Measurements from ENCODE around the gene DIPK1B. TPM values are rescaled to one million over a fixed set of nuclear protein-coding genes. Genes with fewer than 3 reads are reported as not detected.

DIPK1B gene
- polyA plus RNA-seq (ENCODE audit: low read depth in 6 of 6) = 10 to 100 TPM in 4 of 6 donors, 1 to 10 TPM in 1, under 1 TPM in 1; 0.91 to 71.6 (median 15.1) TPM

DNA sequence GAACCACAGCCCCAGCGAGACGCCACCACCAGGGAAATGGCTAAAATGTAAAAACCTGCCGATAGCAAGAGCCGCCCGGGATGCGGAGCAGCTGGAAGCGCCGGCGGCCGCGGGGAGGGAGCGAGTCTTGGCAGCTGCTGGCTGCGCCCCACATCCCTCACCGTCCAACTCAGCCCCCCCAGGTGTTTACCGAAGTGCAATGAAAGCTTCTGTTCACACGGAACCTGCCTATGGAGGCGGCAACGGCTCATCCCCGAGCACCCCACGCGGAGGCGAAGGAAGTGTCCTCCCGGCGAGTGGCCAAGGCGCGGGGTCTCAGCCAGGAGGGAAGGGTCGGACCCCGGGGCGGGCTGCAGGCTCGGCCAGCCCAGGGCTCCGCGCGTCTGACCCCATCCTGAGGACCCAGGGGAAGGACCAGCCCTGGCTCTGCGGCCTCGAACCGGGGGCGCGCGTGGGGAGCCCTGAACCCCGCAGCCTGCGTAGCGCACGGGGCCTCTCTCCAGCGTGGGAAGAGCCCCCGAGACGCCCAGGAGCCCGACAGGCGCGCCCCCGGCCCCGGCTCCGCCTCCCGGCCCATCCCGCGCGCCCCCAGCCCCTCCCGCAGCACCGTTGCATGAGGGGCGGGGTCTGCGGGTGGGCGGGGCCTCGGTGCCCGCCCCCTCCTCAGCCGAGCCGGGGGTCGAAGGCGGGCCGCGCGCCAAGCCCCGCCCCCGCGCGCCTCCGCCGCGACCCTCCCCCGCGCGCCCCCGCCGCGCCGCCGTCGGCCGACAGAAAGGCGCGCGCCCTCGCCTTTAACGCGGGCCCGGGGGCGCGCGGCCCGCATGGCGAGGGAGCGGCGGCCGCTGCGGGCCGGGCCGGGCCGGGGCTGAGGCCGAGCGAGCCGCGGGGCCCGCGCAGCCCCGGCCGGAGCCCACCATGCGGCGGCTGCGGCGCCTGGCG, at the start of gene DIPK1B:
Gene DIPK1B, plus strand, starts transcription at position 822 of the 939 bp plus-strand sequence. Its CDS starts 94 bp downstream, at position 916.
- DNase-seq (no peak), ATAC-seq (ENCODE audit: low read depth in 2 of 2) (peak; percentile 63 to 69)
- Mint-ChIP-seq H3K27me3 (peaks cover 0 to 20% (median 0%) of the 10 kb centered on the region in 3 donors), H3K36me3 (no peaks in the 10 kb centered on the region), H3K4me3 (peak within 1 kb of the TSS; percentile 79 to 90 (median 87)), H3K4me1 (peaks cover 23 to 32% (median 29%) of the 10 kb centered on the region in 3 donors), H3K27ac (peak within 1 kb of the TSS in 5 of 6 donors; percentile 37 to 79 (median 63)), H3K9me3 (no peaks in the 10 kb centered on the region)

DNA sequence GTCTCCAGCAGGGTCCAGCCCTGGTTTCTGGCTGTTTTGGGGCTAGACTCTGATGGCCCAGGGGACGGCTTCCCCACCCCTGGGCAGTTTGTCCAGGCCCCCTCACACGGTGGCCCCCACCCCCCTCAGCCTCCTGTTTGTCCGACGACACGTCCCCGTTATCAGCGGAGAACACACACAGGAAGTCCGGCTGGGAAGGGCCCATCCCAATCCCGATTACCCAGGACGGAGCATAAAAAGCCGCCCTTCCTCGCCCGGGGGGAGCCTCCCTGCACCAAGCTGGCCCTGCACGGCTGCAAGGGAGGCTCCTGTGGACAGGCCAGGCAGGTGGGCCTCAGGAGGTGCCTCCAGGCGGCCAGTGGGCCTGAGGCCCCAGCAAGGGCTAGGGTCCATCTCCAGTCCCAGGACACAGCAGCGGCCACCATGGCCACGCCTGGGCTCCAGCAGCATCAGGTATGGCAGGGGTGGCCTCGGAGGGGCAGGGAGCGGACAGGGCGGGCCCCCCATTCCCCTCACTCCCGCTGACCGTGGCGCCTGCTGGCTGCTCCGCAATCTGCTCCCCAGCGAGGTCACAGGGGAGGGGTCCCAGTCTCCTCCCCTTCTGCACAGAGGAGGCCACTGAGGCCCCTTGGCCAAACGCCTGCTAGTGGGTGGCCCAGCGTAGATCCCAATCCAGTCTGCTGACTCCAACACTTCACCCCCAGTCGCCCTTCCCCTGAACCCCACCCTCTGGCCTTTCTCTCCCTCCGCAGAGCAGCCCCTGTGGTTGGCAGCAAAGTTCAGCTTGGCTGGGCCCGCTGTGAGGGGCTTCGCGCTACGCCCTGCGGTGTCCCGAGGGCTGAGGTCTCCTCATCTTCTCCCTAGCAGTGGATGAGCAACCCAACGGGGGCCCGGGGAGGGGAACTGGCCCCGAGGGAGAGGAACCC, 49.5 kb upstream of the DIPK1B start, which contains the start of gene EGFL7:
Gene EGFL7, plus strand, starts transcription at position 261 of the 926 bp plus-strand sequence. CDS start 5,367 bp downstream, outside the sequence.
- peaks cover 7 to 23% (median 14%) of the 10 kb centered on the region in 3 donors for H3K4me1 Mint-ChIP-seq
- H3K36me3 Mint-ChIP-seq = no peaks in the 10 kb centered on the region
- H3K4me3 Mint-ChIP-seq = peak within 1 kb of the TSS in 2 of 8 donors; percentile 10 to 25
- H3K27me3 Mint-ChIP-seq = peaks cover 6 to 72% (median 31%) of the 10 kb centered on the region in 3 donors
- H3K9me3 Mint-ChIP-seq = peaks cover 0 to 2% (median 0%) of the 10 kb centered on the region in 7 donors
- DNase-seq (no peak), ATAC-seq (ENCODE audit: low read depth in 2 of 2) (no peak)
- no peak within 1 kb of the TSS for H3K27ac Mint-ChIP-seq

DNA sequence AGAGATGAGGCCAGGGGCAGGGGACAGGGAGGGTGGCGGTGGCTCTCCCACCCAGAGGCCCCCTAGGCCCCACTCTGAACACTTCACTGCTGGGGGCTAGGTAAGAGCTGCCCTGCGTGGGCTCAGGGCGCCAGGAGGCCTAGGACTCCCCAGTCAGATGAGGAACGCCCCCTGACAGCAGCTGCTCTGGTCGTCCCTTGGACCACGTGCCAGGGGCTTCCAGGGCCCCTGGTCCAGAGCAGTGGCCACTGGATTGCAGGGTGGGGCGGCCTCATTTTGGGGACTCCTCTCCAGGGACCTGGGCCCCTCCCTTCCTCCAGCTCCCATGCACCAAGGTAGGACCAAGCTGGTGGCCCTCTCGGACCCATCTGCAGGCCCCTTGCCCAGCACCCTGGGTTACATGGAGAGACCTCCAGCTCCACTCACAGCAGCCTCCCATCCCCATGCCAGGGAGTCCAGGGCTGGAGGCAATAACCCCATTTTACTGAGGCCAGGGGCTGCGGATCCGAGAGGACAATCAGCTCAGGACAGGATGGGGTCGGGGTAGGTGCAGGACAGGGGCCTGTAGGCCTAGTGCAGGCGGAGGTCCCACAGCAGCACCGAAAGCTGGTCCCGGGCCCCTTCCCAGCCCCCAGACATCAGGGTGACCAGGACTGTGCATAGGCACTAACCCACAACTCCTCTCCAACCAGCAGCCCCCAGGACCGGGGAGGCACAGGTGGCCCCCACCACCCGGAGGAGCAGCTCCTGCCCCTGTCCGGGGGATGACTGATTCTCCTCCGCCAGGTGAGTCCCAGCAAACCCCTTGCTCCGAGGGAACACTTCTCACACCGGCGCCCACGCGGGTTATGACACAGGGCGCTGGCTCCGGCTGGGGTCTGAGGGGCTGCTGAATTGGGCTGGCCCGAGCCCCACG, 48.1 kb upstream of the DIPK1B start:
- Mint-ChIP-seq H3K36me3 (no peaks in the 10 kb centered on the region), H3K27me3 (peaks cover 0 to 71% (median 21%) of the 10 kb centered on the region in 3 donors), H3K4me3 (peak overlapping the region in 6 of 8 donors; percentile 22 to 82 (median 69)), H3K4me1 (peaks cover 5 to 20% (median 9%) of the 10 kb centered on the region in 3 donors), H3K27ac (no peak overlapping the region), H3K9me3 (no peaks in the 10 kb centered on the region)
- ATAC-seq (ENCODE audit: low read depth in 2 of 2) = no peak
- no peak for DNase-seq

DNA sequence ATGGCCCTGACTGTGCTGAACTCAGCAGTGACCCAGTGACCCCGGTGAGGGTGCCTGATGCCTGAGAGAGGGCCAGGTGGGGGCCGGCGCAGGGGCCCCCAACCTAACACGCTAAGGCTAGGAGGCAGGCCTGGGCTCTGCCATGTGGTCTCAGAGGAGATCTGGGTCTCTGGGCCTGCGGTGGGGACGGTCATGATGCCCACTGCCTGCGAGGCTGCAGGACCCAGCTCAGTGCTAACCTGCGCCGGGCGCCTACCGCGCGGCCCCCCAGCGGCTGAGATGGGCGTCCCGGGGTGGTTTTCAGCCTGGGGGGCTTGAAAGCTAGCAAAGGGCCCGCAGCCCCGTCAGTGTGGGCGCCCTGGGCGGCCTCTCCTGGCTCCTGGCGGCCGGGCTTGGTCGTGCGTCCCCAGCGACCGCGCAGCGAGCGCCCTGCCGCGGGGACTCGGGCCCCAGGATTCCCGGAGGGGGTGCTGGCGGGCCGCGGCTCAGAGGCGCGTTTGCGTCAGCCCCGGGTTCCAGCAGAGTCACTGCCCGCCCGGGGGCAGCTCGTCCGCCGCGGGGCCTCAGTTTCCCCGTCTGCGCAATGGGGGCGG, 47.2 kb upstream of the DIPK1B start:
- H3K4me3 Mint-ChIP-seq = peak overlapping the region in 7 of 8 donors; percentile 42 to 82 (median 75)
- no peak for DNase-seq
- H3K27ac Mint-ChIP-seq = peak overlapping the region in 1 of 6 donors; percentile 18
- H3K27me3 Mint-ChIP-seq = peaks cover 0 to 66% (median 11%) of the 10 kb centered on the region in 3 donors
- peak; percentile 32 to 38 for ATAC-seq (ENCODE audit: low read depth in 2 of 2)
- H3K36me3 Mint-ChIP-seq = no peaks in the 10 kb centered on the region
- no peaks in the 10 kb centered on the region for H3K9me3 Mint-ChIP-seq
- H3K4me1 Mint-ChIP-seq = peaks cover 5 to 20% (median 9%) of the 10 kb centered on the region in 3 donors

DNA sequence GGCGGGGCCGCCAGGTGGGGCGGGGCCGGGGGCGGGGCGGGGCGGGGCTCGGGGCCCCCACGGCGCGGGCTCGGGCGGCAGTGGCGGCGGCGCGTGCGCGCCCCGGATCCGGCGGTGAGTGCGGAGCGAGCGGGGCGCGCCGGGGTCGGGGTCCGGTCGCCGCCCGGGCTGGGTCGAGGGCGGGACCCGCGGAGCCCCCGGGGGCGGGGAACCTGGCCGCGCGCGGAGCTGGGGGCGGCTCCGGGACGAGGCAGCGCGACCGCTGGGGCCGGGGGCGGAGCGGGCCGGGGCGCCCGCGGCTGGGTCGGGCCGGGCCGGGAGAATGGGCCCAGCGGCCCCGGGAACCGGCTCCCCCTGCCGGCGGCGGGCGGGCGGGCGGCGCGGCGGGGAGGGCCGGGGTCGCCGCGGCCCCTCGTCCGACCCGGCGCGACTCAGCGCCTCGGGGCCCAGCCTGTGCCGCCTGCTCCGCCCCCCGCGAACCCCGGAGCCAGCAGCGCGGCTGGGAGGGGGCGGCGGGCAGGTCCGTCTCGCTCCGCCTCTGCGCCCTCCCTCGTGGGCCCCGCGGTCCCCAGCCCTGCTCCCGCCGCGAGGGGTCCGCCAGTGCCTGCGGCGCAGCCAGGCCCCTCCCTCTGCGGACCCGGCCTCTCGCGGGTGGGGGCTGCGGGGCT, 46.5 kb upstream of the DIPK1B start:
- Mint-ChIP-seq H3K4me1 (peaks cover 5 to 20% (median 9%) of the 10 kb centered on the region in 3 donors), H3K9me3 (no peaks in the 10 kb centered on the region), H3K4me3 (peak overlapping the region in 1 of 8 donors; percentile 70), H3K36me3 (no peaks in the 10 kb centered on the region), H3K27ac (no peak overlapping the region), H3K27me3 (peaks cover 0 to 62% (median 5%) of the 10 kb centered on the region in 3 donors)
- DNase-seq (no peak), ATAC-seq (ENCODE audit: low read depth in 2 of 2) (peak; percentile 50 to 54)

DNA sequence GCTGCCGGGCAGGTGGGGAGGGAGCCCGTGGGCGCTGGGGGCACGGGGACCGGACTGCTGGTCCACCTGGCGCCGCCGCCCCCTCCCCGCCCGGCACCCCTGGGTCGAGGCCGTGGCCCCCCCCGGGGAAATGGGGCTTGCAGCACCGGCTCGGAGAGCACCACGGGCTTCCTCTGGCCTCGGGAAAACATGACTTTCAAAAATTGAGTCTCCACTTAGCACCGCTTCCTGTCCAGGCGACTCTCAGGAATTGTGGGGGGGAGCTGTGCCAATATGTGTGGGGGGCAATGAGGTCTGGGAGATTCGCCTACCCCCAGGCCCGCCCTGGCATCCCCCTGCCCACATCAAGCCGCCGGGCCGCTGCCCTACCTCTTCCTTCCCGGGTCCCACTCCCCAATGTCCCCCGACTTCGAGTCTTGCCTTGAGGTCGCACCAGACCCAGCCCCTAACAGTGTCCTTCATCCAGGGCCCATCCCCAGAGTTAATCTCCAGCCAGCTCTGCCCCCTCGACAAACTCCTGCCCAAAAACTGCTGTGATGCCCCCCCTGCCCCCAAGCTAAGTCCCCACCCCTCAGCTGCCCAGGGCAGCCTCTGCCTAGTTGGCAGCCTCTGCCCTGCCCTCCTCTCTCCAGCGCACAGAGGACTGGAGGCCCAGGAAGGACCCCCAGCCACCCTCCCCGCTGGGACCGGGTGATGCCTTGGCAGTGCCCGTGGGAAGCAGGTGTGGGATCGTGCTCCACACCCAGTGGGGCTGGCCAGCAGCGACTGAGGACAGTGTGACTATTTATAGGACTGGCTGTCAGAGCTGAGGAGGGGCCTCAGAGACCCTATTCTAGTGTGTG, 45.8 kb upstream of the DIPK1B start:
- H3K9me3 Mint-ChIP-seq = no peaks in the 10 kb centered on the region
- DNase-seq = no peak
- H3K27ac Mint-ChIP-seq = peak overlapping the region in 1 of 6 donors; percentile 86
- H3K27me3 Mint-ChIP-seq = peaks cover 0 to 54% (median 5%) of the 10 kb centered on the region in 3 donors
- H3K4me1 Mint-ChIP-seq = peaks cover 5 to 20% (median 9%) of the 10 kb centered on the region in 3 donors
- H3K36me3 Mint-ChIP-seq = no peaks in the 10 kb centered on the region
- peak overlapping the region in 5 of 8 donors; percentile 47 to 72 (median 63) for H3K4me3 Mint-ChIP-seq
- ATAC-seq (ENCODE audit: low read depth in 2 of 2) = no peak

DNA sequence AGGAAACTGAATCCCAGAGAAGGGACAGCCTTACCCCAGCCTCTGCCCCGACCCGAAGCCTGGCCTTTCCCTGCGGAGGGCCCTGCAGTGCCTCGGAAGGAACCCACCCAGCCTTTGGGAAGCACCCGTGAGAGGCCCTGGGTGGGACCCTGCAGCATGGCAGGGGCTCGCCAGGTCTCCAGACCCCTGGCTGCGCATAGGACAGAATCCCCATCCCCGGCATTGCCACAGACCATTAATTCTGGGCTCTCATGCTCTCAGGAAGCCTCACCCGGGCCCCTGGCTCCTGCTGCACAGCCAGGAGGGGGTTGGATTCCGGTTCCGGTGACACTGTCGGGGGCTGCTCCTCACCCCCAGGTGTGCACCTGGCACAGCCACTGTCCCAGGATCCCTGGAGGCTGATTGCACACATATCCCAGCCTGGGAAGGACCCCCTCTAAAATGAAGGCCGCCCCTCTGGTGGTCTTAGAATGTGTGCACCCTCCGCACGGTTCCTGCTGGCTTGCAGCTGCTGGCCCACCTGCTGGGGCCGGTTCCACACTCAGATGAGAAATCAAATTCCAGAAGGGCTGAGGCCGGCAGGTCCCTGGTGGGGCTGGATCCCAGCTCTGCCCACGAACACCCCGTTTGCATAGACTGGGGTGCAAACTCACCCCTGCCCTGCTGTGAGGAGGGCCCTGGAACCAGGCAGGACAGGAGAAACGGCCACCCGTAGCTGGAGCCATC, 45.0 kb upstream of the DIPK1B start:
- no peaks in the 10 kb centered on the region for H3K9me3 Mint-ChIP-seq
- no peak overlapping the region for H3K4me3 Mint-ChIP-seq
- H3K36me3 Mint-ChIP-seq = no peaks in the 10 kb centered on the region
- peaks cover 0 to 49% (median 5%) of the 10 kb centered on the region in 3 donors for H3K27me3 Mint-ChIP-seq
- no peak overlapping the region for H3K27ac Mint-ChIP-seq
- no peak for ATAC-seq (ENCODE audit: low read depth in 2 of 2)
- DNase-seq = no peak
- peaks cover 5 to 20% (median 9%) of the 10 kb centered on the region in 3 donors for H3K4me1 Mint-ChIP-seq

DNA sequence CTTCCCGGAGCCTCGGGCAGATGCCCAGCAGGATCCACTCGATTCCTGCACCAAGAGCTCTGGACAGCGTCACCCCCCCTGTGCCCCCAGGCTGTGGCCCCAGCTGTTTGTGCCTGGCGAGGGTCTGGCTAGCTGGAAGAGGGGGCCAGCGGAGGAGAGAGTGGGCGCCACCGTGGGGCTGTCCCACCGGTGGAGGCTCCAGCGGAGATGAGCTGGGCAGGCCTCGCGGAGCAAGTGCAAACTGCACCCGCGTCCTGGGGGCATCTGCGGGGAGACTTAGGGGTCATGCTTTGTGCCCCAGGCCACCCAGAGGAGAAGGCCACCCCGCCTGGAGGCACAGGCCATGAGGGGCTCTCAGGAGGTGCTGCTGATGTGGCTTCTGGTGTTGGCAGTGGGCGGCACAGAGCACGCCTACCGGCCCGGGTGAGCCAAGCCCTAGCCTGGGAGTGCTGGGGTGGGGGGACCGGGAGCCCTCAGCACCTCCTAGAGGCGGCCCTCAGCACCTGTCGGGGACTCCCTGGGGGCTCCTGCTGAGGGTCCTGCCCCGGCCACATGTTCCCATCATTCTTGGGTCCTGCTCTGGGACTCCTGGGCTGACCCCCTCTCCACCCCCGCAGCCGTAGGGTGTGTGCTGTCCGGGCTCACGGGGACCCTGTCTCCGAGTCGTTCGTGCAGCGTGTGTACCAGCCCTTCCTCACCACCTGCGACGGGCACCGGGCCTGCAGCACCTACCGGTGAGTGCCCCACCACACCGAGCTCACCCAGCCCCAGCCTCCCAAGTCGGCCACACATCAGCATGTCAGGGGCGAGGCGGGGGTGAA, 44.2 kb upstream of the DIPK1B start:
- peak overlapping the region in 2 of 8 donors; percentile 18 to 20 for H3K4me3 Mint-ChIP-seq
- no peak for DNase-seq
- peaks cover 0 to 44% (median 5%) of the 10 kb centered on the region in 3 donors for H3K27me3 Mint-ChIP-seq
- no peaks in the 10 kb centered on the region for H3K9me3 Mint-ChIP-seq
- no peak overlapping the region for H3K27ac Mint-ChIP-seq
- no peaks in the 10 kb centered on the region for H3K36me3 Mint-ChIP-seq
- ATAC-seq (ENCODE audit: low read depth in 2 of 2) = no peak
- peaks cover 5 to 19% (median 9%) of the 10 kb centered on the region in 3 donors for H3K4me1 Mint-ChIP-seq

DNA sequence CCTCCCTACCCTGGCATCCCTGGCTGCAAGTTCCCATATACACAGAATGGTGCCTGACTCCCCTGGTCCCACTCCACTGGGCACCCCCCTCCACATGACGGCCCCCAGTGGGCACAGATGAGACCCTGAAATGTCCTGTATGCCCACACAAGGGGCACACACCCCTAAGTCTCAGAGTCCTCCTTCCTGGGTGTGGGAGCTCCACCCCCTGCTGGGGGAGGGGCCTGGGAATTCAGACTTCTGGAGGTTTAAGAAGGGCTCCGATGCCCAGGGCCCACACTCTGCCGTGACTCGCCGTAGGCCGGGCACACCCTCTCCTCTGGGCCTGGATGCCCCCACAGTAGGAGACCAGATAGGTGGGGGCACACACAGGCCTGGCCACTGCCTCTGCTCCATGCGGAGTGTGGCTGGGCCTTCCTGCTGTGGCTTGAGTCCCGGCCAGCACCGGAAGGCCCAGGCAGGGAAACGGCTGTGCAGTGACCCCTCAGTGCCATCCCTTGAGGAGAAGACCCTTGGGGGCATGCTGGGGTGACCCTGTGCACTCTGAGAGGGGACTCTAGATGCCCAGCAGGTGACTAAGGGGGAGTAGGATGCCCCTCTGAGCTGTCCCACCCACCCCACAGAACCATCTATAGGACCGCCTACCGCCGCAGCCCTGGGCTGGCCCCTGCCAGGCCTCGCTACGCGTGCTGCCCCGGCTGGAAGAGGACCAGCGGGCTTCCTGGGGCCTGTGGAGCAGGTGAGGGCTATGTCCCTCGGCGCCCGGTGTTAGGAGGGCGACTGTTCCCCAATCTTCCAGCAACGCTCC, 43.2 kb upstream of the DIPK1B start:
- Mint-ChIP-seq H3K4me3 (peak overlapping the region in 2 of 8 donors; percentile 18 to 64), H3K4me1 (peaks cover 5 to 15% (median 12%) of the 10 kb centered on the region in 3 donors), H3K27ac (no peak overlapping the region), H3K27me3 (peaks cover 0 to 34% (median 5%) of the 10 kb centered on the region in 3 donors), H3K36me3 (no peaks in the 10 kb centered on the region), H3K9me3 (no peaks in the 10 kb centered on the region)
- no peak for DNase-seq
- ATAC-seq (ENCODE audit: low read depth in 2 of 2) = no peak

All from naive B cell (primary cell).